ENCODE measurements around the gene KRTAP23-1.

- TF ChIP-seq CTCF (IDR thresholded peaks at IDR 0.05) (no peak), POLR2A (IDR thresholded peaks at IDR 0.05) (no peak)
Measured at GRCh38 chr21:30382201-30382600, 33.8 kb upstream of the KRTAP23-1 start.
